NCI-H510A (cell line): Measurements from ENCODE around the gene IRGQ.
"Not testable (repeated sequence)": the region's sequence is repeated elsewhere in the genome, so short reads cannot be mapped to it uniquely, and the experiment has no call there.

Experiments used
- DNase-seq: peaks from one replicate; lab custom pipeline; 2025; lab: John Stamatoyannopoulos, UW

The IRGQ gene

GRCh38 chr19:43623889-43624670, 28.1 kb upstream of the IRGQ start:
- DNase-seq: no peak

GRCh38 chr19:43622956-43623355, 27.0 kb upstream of the IRGQ start:
- no peak for DNase-seq

- no peak for DNase-seq
These were observed 26.1 kb upstream of the IRGQ start for GRCh38 chr19:43622070-43622469.

GRCh38 chr19:43620061-43621001, 24.4 kb upstream of the IRGQ start:
- DNase-seq: no peak

GRCh38 chr19:43619262-43620060, 23.5 kb upstream of the IRGQ start, which contains the start of gene ZNF428:
Gene ZNF428, minus strand, starts transcription at chr19:43619629. Its CDS starts 5,325 bp downstream, at chr19:43614304.
- DNase-seq: peak; percentile 73

GRCh38 chr19:43618921-43619261, 23.0 kb upstream of the IRGQ start:
- peak; percentile 50 for DNase-seq

- no peak for DNase-seq
These were observed 21.0 kb upstream of the IRGQ start for GRCh38 chr19:43616954-43617353.

GRCh38 chr19:43616306-43616705, 20.4 kb upstream of the IRGQ start:
- DNase-seq: no peak

- no peak for DNase-seq
These were observed 16.4 kb upstream of the IRGQ start for GRCh38 chr19:43612374-43612773.

- DNase-seq: no peak
These were observed 15.9 kb upstream of the IRGQ start, which contains the start of gene SRRM5 for GRCh38 chr19:43611788-43612187. Gene SRRM5, plus strand, starts transcription at chr19:43612088. Its CDS starts 34 bp downstream, at chr19:43612122.

- DNase-seq: no peak
These were observed 14.6 kb upstream of the IRGQ start for GRCh38 chr19:43610493-43610892.

GRCh38 chr19:43609872-43610271, 13.9 kb upstream of the IRGQ start:
- no peak for DNase-seq

- DNase-seq: no peak
These were observed 11.6 kb upstream of the IRGQ start for GRCh38 chr19:43607238-43608205.

GRCh38 chr19:43606569-43607229, 10.8 kb upstream of the IRGQ start:
- DNase-seq: no peak

- DNase-seq: no peak
These were observed 10.1 kb upstream of the IRGQ start for GRCh38 chr19:43605875-43606568.

GRCh38 chr19:43600326-43600725, 4.4 kb upstream of the IRGQ start:
- not testable (repeated sequence) for DNase-seq

- DNase-seq: no peak
These were observed 3.8 kb upstream of the IRGQ start for GRCh38 chr19:43599635-43600295.

GRCh38 chr19:43598445-43599240, 2.7 kb upstream of the IRGQ start:
- DNase-seq: no peak
